Activated CD4-positive, alpha-beta T cell treated with anti-CD3 and anti-CD28 coated beads, Interleukin-2, amount 10 ng/mL, durations not matched to agents 7 days and 5 days (primary cell): ENCODE data around the gene KCTD19. TPM values are rescaled to one million over a fixed set of nuclear protein-coding genes. Genes with fewer than 3 reads are reported as not detected.

ENCODE experiments used
- CTCF ChIA-PET: fragments of 350-600 bp; sonication (Branson Sonifier 250); formaldehyde crosslinking; loops from one replicate; lab custom pipeline; 2021; ENCODE audit warnings: antibody characterized with exemption; lab: Charles Lee
- POLR2A ChIA-PET: fragments of 350-600 bp; sonication (Branson Sonifier 250); formaldehyde crosslinking; loops from one replicate; lab custom pipeline; 2021; ENCODE audit warnings: antibody characterized with exemption; lab: Charles Lee
- DNase-seq: peaks from one replicate; pipeline ENCODE4 v3.0.0-alpha.2; 2020
- H3K27ac Mint-ChIP-seq: one replicate; pipeline ENCODE4 v1.8.0; 2021; ENCODE audit warnings: mild to moderate bottlenecking, moderate library complexity, mixed read lengths
- H3K27me3 Mint-ChIP-seq: one replicate; pipeline ENCODE4 v1.8.0; 2021; ENCODE audit warnings: mixed read lengths
- H3K36me3 Mint-ChIP-seq: one replicate; pipeline ENCODE4 v1.8.0; 2021; ENCODE audit warnings: low read depth, mixed read lengths
- H3K4me1 Mint-ChIP-seq: one replicate; pipeline ENCODE4 v1.8.0; 2021; ENCODE audit warnings: mixed read lengths
- H3K4me3 Mint-ChIP-seq: one replicate; pipeline ENCODE4 v1.8.0; 2021; ENCODE audit warnings: mild to moderate bottlenecking, moderate library complexity, mixed read lengths
- H3K9me3 Mint-ChIP-seq: one replicate; pipeline ENCODE4 v1.8.0; 2021; ENCODE audit warnings: mixed read lengths
- total RNA-seq, 2 experiments: library from RNA; stranded (reverse); gene quantifications; one replicate each; pipeline ENCODE4 v1.2.3, GENCODE V29; 2021

Gene KCTD19
- total RNA-seq, 2 experiments from 2014 or later, result not detected

DNA sequence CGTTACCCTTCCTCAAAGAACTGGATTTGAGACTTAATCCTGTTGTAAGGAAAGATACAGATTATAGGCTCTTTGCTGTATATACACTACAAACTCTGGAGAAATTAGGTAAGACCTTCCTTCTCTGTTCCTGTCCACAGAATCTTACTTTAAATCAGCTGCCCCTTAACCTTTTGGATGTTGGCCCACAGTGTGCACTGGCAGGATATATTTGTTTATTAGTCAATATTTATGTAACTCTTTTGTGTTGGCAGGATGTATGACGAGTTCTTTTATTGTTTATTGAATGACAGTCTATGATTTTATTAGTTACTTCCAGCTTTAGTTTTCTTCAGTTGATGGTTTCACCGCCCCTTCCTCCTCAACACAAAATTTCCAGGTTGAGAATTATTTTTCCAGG is 19.8 kb upstream of the KCTD19 start:
- H3K27ac Mint-ChIP-seq, result no peak overlapping the region
- H3K27me3 Mint-ChIP-seq, result peaks cover 26% of the 10 kb centered on the region
- no peaks in the 10 kb centered on the region for H3K36me3 Mint-ChIP-seq
- no peaks in the 10 kb centered on the region for H3K4me1 Mint-ChIP-seq
- CTCF ChIA-PET, result interaction anchor here (1.4 kb wide), 1 partner anchor 86 kb away, joined by 4 read pairs; no protein-coding TSS in a partner anchor
- POLR2A ChIA-PET, result no interaction called here
- no peaks in the 10 kb centered on the region for H3K9me3 Mint-ChIP-seq
- H3K4me3 Mint-ChIP-seq, result no peak overlapping the region
- no peak for DNase-seq

DNA sequence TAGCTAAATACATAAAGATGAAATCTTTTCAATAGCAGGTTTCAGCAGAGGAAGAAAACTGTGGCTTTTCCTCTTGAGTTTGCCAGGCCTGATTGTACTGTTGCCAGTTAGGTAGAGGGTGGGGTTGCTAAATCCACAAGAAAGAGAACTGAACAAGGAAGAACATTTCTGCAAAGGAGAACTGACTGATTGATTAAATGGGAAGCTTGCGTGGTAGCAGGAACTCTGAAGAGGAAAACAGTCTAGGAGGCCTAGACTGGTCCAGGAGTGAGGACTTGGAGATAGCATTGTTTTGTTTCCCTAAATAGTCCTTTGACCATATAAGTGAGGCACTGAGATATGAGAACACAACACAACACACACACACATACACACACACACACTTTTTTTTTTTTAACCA is 18.9 kb upstream of the KCTD19 start:
- Mint-ChIP-seq H3K27ac (no peak overlapping the region), H3K9me3 (no peaks in the 10 kb centered on the region), H3K27me3 (peaks cover 26% of the 10 kb centered on the region), H3K4me1 (no peaks in the 10 kb centered on the region), H3K4me3 (no peak overlapping the region), H3K36me3 (no peaks in the 10 kb centered on the region)
- ChIA-PET POLR2A (no interaction called here), CTCF (interaction anchor here (1.0 kb wide), 1 partner anchor 103 kb away, joined by 3 read pairs; no protein-coding TSS in a partner anchor)
- DNase-seq, result no peak

DNA sequence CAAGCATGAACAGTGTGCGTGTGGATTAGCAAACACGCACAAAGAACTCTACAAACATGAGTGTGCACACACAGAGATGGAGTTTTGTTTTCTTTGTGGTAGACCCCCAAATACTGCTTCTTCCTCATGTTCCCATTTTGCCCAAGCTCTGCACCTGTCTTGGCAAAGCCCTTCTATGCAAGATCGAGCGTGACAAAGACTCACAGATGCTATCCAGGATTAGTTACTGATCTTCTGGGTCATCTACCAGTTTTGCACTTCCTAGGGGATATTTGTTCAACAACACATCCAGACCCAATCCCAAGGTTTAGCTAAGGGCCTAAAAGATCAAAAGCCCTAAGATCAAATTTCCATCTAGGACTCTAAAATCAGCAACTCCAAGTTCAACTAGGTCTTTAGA is 16.1 kb upstream of the KCTD19 start:
- H3K36me3 Mint-ChIP-seq, result no peaks in the 10 kb centered on the region
- no peaks in the 10 kb centered on the region for H3K9me3 Mint-ChIP-seq
- no peak for DNase-seq
- CTCF ChIA-PET, result no interaction called here
- no peaks in the 10 kb centered on the region for H3K4me1 Mint-ChIP-seq
- H3K27ac Mint-ChIP-seq, result no peak overlapping the region
- no peak overlapping the region for H3K4me3 Mint-ChIP-seq
- H3K27me3 Mint-ChIP-seq, result peaks cover 19% of the 10 kb centered on the region
- POLR2A ChIA-PET, result no interaction called here

DNA sequence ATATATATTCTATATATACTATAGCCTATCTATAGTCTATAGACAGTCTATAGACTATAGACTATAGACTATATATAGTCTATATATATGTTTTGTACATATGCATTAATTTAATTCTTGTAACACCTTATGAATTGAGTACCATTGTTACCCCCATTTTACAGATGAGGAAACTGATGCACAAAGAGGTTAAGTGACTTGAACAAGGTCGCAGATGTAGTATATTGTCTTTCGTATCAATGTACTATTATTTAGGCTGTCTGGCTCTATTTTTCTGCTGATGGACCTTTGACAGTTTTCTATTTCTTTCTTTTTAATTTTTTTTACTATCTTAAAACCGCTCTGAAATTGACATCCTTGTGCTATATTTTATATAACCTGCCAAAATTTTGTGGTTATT is 14.7 kb upstream of the KCTD19 start:
- POLR2A ChIA-PET, result no interaction called here
- Mint-ChIP-seq H3K4me3 (no peak overlapping the region), H3K27ac (no peak overlapping the region), H3K27me3 (peaks cover 13% of the 10 kb centered on the region), H3K4me1 (no peaks in the 10 kb centered on the region), H3K9me3 (no peaks in the 10 kb centered on the region), H3K36me3 (no peaks in the 10 kb centered on the region)
- DNase-seq, result no peak
- CTCF ChIA-PET, result no interaction called here

DNA sequence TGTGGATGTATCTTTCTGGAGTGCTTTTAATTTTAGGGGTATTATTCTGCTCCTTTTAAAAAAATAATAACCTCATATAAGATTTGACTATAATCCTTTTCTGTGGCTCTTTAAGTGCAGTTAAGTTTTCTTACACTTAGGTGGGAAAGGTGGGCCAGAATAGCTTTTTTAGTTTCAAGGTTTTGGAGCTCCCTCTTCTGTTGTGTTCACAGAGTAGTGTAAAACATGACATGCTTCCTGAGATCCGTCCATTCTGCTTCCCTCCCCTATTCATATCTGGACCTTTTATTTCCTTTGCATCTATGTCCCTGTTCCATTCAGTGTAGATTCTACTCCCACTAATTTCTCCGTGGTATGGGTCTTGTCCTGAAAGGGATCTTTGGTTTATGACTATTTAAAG is 12.9 kb upstream of the KCTD19 start:
- Mint-ChIP-seq H3K27ac (no peak overlapping the region), H3K36me3 (no peaks in the 10 kb centered on the region), H3K27me3 (peaks cover 8% of the 10 kb centered on the region), H3K4me3 (no peak overlapping the region), H3K4me1 (no peaks in the 10 kb centered on the region), H3K9me3 (peaks cover 9% of the 10 kb centered on the region)
- ChIA-PET CTCF (interaction anchor here (1.3 kb wide), 1 partner anchor 15 kb away, joined by 3 read pairs; no protein-coding TSS in a partner anchor), POLR2A (no interaction called here)
- DNase-seq, result no peak

DNA sequence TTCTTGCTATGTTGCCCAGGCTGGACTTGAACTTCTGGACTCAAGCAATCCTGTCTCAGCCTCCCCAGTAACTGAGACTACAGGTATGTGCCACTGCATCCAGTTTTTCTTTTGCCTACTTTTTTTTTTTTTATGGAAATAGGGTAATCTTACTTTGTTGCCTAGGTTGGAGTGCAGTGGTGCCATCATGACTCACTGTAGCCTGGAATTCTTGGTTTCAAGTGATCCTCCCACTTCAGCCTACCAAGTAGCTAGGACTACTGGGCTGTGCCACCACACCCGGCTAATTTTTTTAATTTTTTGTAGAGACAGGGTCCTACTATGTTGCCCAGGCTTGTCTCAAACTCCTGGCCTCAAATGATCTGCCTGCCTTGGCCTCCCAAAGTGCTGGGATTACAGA is 10.1 kb upstream of the KCTD19 start:
- peaks cover 9% of the 10 kb centered on the region for H3K9me3 Mint-ChIP-seq
- H3K27ac Mint-ChIP-seq, result no peak overlapping the region
- H3K4me3 Mint-ChIP-seq, result no peak overlapping the region
- no peaks in the 10 kb centered on the region for H3K36me3 Mint-ChIP-seq
- DNase-seq, result no peak
- POLR2A ChIA-PET, result no interaction called here
- CTCF ChIA-PET, result interaction anchor here (1.2 kb wide), 2 partner anchors 10 to 87 kb away, joined by 3 read pairs; partner anchors contain the start of genes KCTD19 and LRRC36
- no peaks in the 10 kb centered on the region for H3K4me1 Mint-ChIP-seq
- peaks cover 8% of the 10 kb centered on the region for H3K27me3 Mint-ChIP-seq

DNA sequence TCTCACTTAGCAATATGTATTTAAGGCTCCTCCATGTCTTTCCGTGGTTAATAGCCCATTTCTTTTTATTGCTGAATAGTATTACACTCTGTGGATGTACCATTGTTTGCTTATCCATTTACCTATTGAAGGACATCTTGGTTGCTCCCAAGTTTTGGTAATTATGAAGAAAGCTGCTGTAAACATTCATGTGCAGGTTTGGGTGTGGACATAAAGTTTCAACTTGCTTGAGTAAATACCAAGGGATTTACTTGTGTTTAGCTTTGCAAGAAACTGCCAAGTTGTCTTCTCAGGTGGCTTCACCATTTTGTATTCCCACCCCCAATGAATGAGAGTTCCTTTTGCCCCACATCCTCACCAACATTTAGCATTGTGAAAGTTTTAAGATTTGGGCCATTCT is 9.6 kb upstream of the KCTD19 start:
- ChIA-PET CTCF (interaction anchor here (1.2 kb wide), 2 partner anchors 9 to 86 kb away, joined by 3 read pairs; partner anchors contain the start of genes KCTD19 and LRRC36), POLR2A (no interaction called here)

DNA sequence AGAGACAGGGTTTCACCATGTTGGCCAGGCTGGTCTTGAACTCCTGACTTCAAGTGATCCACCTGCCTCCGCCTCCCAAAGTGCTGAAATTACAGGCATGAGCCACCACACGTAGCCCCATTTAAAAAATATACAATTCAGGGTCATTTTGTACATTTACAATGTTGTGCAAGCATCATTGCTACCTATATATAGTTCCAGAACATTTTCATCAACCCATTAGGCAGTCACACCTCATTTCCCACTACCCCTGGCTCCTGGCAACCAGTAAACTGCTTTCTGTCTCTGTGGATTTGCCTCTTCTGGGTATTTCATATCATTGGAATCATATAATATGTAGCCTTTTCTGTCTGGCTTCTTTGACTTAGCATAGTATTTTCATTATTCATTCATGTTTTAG is 6.8 kb upstream of the KCTD19 start:
- H3K36me3 Mint-ChIP-seq, result no peaks in the 10 kb centered on the region
- no peak overlapping the region for H3K27ac Mint-ChIP-seq
- H3K9me3 Mint-ChIP-seq, result peaks cover 9% of the 10 kb centered on the region
- CTCF ChIA-PET, result interaction anchor here (1.0 to 1.8 kb wide), 2 partner anchors 11 to 23 kb away, joined by 3 to 4 read pairs; no protein-coding TSS in a partner anchor
- H3K4me1 Mint-ChIP-seq, result no peaks in the 10 kb centered on the region
- POLR2A ChIA-PET, result no interaction called here
- DNase-seq, result no peak
- H3K27me3 Mint-ChIP-seq, result peaks cover 11% of the 10 kb centered on the region
- H3K4me3 Mint-ChIP-seq, result no peak overlapping the region

More for the DNA sequence above, 9.6 kb upstream of the KCTD19 start:
- no peak for DNase-seq
- Mint-ChIP-seq H3K27me3 (peaks cover 6% of the 10 kb centered on the region), H3K4me1 (no peaks in the 10 kb centered on the region), H3K9me3 (peaks cover 9% of the 10 kb centered on the region), H3K4me3 (no peak overlapping the region), H3K36me3 (no peaks in the 10 kb centered on the region), H3K27ac (no peak overlapping the region)

DNA sequence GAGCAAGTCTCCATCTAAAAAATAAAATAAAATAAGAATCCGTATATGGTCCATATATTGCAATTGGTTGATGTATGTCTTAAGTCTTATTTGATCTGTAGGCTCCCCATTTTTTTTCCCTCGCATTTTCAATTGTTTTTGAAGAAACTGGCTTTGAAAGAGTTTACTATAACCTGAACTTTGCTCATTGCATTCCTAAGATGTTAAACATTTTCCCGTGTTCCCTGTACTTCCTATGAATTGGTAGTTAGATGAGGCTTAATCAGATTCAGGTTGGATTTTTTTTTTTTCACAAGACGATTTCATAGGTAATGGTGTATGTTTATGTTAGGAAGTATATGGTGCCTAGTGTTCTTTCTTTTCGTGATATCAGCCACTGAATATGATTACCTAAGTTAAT is 3.4 kb upstream of the KCTD19 start:
- no peak for DNase-seq
- peaks cover 4% of the 10 kb centered on the region for H3K9me3 Mint-ChIP-seq
- H3K36me3 Mint-ChIP-seq, result no peaks in the 10 kb centered on the region
- ChIA-PET CTCF (no interaction called here), POLR2A (no interaction called here)
- H3K4me3 Mint-ChIP-seq, result no peak overlapping the region
- H3K27me3 Mint-ChIP-seq, result peaks cover 29% of the 10 kb centered on the region
- no peak overlapping the region for H3K27ac Mint-ChIP-seq
- H3K4me1 Mint-ChIP-seq, result peaks cover 8% of the 10 kb centered on the region

DNA sequence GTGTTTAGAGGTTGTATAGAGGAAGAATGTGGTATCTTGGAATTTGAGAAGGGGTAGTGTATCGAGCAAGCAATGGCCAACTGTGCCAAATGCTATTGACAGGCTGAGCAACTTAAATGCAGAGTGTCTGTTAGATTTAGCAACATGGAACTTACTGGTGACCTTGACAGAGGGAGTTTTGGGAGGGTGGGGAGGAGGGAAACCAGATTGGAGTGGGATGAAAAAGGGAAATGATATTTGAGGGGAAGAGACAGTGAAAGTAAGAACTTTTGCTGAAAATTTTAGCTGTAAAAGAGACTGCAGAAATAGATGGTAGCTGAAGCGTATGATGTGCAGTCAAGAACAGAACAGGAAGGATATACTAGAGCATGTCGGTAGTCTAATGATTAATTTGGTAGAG is 1.2 kb upstream of the KCTD19 start:
- CTCF ChIA-PET, result interaction anchor here (0.6 to 1.5 kb wide), 6 partner anchors 30 to 76 kb away, joined by 3 to 5 read pairs (median 4); no protein-coding TSS in a partner anchor
- Mint-ChIP-seq H3K9me3 (no peaks in the 10 kb centered on the region), H3K27me3 (peaks cover 45% of the 10 kb centered on the region), H3K4me3 (no peak overlapping the region), H3K4me1 (peaks cover 8% of the 10 kb centered on the region), H3K36me3 (no peaks in the 10 kb centered on the region), H3K27ac (no peak overlapping the region)
- no peak for DNase-seq
- POLR2A ChIA-PET, result no interaction called here

DNA sequence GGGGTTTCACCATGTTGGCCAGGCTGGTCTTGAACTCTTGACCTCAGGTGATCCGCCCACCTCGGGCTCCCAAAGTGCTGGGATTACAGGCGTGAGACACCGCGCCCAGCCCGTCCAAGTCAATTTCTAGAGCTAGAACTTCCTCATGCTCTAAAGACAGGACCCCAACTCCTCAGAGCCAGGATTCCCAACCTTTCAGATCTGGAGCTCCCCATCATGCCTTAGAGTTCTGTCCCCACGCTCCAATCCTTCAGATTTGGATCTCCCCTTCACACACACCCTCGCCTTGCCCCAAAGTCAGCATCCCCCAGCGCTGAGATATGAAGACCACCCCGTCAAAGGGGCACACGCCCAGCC is 448 bp downstream of the KCTD19 start:
- CTCF ChIA-PET, result interaction anchor here (0.6 to 3.1 kb wide), 6 partner anchors 28 to 586 kb away, joined by 3 to 9 read pairs (median 3); no protein-coding TSS in a partner anchor
- DNase-seq, result no peak
- H3K27me3 Mint-ChIP-seq, result peaks cover 51% of the 10 kb centered on the region
- H3K4me3 Mint-ChIP-seq, result peak overlapping the region; percentile 57
- no peak overlapping the region for H3K27ac Mint-ChIP-seq
- peaks cover 8% of the 10 kb centered on the region for H3K4me1 Mint-ChIP-seq
- H3K9me3 Mint-ChIP-seq, result no peaks in the 10 kb centered on the region
- POLR2A ChIA-PET, result no interaction called here
- H3K36me3 Mint-ChIP-seq, result no peaks in the 10 kb centered on the region

DNA sequence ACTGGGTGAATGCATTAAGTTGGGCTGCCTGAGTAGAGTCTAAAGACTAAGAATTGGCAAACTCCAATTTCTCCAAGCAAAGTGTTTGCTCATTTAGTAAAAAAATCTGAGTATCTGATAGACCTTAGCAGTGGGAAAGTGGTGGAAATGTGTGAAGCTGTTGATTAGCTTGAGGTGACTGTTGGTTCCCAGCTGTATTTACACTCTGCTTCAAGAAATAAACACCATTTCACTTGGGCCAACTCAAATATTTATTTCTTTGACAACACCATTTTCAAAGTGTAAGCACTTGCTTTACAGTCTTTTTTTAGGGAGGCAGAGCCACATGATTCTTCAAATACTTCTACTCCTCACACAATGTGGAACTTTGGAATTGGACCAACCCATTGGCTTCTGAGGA is 8.7 kb downstream of the KCTD19 start:
- Mint-ChIP-seq H3K36me3 (no peaks in the 10 kb centered on the region), H3K9me3 (no peaks in the 10 kb centered on the region), H3K4me3 (no peak overlapping the region), H3K4me1 (no peaks in the 10 kb centered on the region), H3K27ac (no peak overlapping the region), H3K27me3 (peaks cover 16% of the 10 kb centered on the region)
- ChIA-PET POLR2A (no interaction called here), CTCF (interaction anchor here (1.2 kb wide), 1 partner anchor 10 kb away, joined by 3 read pairs; no protein-coding TSS in a partner anchor)
- DNase-seq, result no peak

DNA sequence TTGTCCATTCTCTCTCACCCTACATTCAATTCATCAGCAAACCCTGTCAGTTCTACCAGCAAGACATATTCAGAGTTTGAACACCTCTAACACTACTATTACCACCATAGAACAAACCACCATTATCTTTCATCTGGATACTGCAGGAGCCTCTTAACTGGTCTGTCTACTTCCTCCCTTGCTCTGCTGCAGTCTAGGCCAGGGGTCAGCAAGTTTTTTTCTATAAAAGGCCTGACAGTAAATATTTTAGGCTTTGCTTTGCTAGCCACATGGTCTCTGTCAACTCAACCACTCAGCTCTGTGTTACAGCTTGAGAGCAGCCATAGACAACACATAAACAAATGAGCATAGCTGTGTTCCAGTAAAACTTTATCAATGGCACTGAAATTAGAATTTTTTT is 13.8 kb downstream of the KCTD19 start:
- H3K36me3 Mint-ChIP-seq, result no peaks in the 10 kb centered on the region
- ChIA-PET POLR2A (no interaction called here), CTCF (interaction anchor here (0.6 to 1.7 kb wide), 3 partner anchors 22 to 108 kb away, joined by 4 to 7 read pairs (median 6); no protein-coding TSS in a partner anchor)
- H3K27me3 Mint-ChIP-seq, result no peaks in the 10 kb centered on the region
- H3K4me3 Mint-ChIP-seq, result no peak overlapping the region
- H3K4me1 Mint-ChIP-seq, result peaks cover 21% of the 10 kb centered on the region
- DNase-seq, result no peak
- no peaks in the 10 kb centered on the region for H3K9me3 Mint-ChIP-seq
- H3K27ac Mint-ChIP-seq, result peak overlapping the region; percentile 4
